COLO829 (cell line): ENCODE data around the gene KANSL1.
A peak's percentile ranks its signal among the peaks of the same experiment; 100 is the strongest.

ENCODE experiments used
- DNase-seq: peaks from one replicate; pipeline ENCODE4 v3.0.0; 2012; ENCODE audit warnings: low spot score

The KANSL1 gene

DNA sequence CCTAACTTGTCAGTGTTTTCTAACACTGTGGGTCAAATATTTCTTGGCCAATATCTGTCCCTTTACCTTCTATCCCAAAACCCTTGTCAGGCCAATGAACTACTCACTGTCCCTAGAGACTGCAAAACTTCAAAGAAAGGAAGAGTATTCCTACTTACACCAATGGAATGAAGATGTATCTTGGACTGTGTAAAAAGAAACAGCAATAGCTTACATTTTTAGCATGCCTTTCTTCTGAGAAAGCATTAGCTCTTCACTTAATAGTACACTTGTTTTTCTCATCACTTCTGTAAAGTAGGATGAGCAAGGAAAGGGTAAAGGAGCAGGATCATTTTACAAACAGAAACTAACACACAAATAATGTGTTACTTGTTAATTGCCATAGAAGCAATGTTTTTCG is 120.2 kb downstream of the KANSL1 start:
- peak; percentile 84 for DNase-seq

DNA sequence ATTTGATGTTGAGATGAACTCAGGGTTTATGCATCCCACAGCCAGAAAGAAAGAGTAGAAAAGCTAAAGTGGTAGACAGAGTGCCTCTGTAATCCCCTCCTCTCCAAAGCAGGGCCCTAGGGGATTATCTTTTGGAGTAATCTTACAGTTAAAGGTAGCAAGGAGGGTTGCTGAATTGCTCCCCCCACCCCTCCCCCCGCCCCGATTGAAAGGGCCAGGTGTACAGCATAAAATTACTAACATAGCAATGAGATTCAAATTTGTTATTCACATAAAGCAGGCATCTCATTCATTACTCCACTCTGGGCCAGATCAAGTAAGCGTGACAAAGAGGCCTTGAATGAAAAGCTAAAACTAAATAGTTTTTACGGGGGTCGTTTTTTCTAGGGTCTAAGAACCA is 121.4 kb downstream of the KANSL1 start:
- no peak for DNase-seq

DNA sequence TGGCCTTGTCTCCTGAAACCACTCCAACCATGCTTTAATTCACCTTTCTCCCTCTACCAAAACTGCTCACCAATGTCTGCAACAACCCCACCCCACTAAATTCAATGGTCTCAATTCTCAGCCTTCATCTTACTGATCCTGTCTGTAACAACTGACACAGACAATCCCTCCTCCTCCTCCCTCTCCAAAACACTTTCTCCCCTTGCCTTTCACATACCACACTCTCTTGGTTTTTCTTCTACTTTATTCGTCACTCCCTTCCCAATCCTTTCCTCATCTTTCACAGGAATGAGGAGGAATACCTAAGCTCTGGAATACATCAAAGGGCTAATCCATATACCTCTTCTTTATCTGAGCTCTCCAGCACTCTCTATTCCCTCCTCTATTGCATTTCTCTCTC is 128.8 kb downstream of the KANSL1 start:
- DNase-seq = no peak

- no peak for DNase-seq
Observed at GRCh38 chr17:46063241-46063640, 130.0 kb downstream of the KANSL1 start.

DNA sequence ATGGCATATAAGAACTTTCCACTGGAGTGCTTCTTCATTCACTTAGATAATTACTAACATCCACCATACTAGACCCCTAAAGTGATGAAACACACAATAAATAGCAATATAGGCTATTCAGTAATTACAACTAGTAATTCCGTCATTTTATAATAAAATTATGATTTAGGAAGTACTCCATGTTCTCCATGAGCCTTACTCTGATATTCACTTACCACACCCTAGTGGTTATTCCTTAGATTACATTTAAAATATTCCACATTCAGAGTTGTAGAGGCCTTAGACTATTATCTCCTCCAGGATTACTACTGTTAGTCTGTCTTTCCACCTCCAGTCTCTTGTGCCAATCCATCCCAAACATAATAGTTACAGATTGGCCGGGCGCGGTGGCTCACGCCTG is 131.8 kb downstream of the KANSL1 start:
- DNase-seq = no peak

DNA sequence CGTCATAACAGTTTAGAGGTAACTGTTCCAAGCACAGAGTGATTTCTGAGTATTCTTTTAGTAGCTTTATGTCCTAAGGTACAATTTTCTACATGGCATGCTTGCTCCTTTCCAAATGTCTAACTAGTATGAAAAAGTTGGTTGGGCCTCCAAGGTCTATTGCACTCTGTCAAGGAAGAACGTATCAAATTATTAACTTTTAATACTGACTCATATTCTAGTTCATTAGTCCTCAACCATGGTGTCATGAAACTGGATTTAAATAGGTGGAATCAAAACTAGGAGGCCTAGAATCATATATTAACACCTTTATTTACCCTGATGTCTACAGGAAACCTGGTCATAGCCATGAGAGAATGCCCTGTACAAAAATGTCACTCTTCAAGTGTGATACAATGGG is 132.8 kb downstream of the KANSL1 start:
- no peak for DNase-seq

DNA sequence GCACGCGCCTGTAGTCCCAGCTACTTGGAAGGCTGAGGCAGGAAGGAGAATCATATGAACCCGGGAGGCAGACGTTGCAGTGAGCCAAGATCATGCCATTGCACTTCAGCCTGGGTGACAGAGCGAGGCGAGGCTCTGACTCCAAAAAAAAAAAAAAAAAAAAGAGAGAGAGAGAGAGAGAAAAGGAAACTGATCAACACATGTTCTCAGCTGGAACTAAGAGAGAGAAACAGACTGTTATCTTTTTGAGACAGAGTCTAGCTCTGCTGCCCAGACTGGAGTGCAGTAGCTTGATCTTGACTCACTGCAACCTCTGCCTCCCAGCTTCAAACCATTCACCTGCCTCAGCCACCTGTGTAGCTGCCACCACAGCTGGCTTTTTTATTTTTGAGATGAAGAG is 133.7 kb downstream of the KANSL1 start:
- DNase-seq = no peak

DNA sequence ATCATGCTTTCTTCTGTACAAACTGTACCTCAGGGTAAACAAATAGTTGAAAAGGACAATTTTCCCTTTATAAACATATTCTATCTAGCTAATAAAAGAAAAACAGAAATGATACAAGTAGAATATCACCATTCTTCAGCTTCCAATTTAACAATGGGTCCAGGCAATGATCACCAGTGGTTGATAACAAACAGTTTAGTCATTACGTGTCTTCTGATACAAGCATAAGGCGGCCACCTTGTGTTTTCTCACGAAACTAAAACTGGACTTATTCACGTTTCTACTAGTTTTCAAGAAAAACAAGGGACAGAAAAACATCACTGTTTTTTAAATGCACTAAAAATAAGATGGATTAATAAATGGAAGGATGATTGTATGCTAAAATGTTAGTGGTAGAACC is 135.9 kb downstream of the KANSL1 start:
- no peak for DNase-seq

GRCh38 chr17:46056800-46057304 is 136.4 kb downstream of the KANSL1 start:
- no peak for DNase-seq

- DNase-seq = no peak
Observed at GRCh38 chr17:46053911-46054534, 139.2 kb downstream of the KANSL1 start.

DNA sequence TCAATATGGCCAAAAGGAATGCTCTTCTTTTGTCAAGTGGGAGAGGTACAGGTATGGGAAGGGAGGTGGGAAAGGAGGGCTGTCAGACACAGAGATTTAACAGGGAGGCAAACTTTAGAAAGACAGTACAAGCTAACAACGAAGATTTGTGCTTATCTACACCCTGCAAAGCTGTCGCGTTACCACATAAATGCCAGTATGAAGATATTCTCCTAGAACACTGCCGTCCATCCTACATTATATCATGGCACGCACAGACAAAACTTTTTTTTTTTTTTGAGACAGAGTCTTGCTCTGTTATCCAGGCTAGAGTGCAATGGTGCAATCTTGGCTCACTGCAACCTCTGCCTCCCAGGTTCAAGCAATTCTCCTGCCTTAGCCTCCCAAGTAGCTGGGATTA is 143.6 kb downstream of the KANSL1 start:
- no peak for DNase-seq

DNA sequence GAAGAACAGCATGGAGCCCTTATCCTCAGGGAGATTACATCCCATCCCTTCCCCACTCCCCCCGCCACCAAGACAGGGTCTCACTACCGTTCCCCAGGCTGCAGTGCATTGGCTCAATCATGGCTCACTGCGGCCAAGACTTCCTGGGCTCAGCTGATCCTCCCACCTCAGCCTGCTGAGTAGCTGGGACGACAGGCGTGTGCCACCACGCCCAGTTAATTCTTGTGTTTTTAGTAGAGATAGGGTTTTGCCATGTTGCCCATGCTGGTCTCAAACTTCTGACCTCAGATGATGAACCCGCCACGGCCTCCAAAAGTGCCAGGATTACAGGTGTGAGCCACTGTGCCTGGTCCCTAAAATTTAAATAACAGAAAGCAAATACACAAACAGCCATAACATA is 145.4 kb downstream of the KANSL1 start:
- no peak for DNase-seq

GRCh38 chr17:46047398-46047797 is 145.8 kb downstream of the KANSL1 start:
- no peak for DNase-seq

GRCh38 chr17:46046957-46047356 is 146.3 kb downstream of the KANSL1 start:
- DNase-seq = no peak

DNA sequence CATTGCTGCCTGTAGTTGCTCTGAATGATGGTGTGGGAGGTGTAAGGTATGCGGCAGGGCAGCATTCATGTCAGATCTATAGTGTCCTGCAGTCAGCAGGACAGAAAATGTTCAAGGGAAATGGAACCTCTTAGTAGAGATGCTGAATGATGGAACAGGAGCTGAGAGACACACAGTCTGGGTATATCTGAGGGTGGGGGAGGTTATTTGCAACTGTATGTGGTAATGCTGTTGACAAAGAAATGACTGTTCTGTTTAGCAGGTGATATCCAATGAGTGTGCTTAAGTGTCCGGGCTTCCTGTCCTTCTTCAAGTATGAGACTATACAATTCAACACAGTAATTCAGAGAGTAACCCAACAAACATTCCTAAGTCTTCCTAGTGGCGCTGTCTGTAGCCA is 147.6 kb downstream of the KANSL1 start:
- DNase-seq = peak; percentile 81

DNA sequence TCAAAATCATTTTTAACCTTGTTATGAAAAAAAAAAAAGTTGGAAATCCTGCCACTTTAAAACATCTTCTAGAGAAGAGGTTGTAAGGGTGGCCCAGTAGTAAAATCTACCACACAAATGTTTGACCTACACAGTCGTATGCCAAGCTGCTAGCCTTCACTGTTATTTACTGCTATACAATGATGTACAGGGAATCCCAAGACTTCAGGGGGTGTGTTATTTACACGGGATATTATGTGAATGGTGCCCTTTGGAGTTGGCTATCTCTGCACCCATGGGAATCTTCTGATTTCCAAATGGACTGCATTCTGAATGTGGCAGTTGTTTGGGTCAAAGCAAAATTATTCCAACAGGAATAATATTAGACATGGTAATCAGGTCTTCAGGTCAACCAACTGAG is 148.2 kb downstream of the KANSL1 start:
- peak; percentile 51 for DNase-seq

DNA sequence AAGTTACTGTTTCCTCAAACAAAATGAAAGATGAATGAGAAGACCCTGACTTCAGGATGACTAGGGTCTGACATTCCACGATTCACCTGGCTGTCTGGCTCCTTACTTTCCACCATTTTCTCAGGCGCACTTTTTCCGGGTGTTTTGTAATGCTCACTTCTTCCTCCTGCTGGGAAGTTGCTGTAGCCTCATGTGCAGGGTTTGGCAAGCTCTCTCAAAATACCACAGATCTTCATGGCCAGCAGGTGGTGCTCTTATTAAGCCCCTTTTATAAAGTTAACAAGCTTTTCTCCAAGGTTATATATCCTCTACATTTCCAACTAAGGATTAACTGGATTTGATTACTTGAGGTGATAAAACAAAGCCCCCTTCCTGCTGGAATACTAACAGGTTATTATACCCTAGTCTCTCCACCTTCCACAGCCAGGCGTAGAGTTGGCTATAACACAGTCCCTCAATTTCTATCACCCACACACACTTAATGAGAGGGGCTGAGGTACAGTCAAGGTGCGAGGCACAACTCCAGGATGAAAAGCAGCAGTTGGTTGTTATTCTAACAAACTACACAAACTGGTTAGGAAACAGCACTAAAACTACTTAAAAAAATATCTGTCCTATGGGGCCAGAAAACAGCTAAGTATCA is 148.8 kb downstream of the KANSL1 start:
- DNase-seq = peak; percentile 63

DNA sequence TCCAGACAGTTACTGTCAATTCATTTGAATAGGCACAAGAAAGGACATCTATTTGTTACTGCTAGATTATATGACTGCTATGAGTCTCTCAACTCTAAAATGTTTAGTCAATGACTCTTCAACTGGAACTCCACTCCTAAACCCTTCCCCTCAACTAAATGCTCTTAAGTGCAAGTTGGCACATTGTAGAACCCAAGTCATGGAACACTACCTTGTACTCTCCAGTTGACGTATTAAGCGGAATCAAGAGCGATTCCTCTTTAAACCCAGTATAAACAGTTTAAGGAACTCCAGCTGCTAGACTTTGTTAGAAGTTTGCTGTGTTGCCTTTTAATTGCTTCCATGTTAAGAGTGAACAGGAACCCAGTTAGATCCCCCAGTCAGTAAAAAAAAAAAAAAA is 149.6 kb downstream of the KANSL1 start:
- no peak for DNase-seq

DNA sequence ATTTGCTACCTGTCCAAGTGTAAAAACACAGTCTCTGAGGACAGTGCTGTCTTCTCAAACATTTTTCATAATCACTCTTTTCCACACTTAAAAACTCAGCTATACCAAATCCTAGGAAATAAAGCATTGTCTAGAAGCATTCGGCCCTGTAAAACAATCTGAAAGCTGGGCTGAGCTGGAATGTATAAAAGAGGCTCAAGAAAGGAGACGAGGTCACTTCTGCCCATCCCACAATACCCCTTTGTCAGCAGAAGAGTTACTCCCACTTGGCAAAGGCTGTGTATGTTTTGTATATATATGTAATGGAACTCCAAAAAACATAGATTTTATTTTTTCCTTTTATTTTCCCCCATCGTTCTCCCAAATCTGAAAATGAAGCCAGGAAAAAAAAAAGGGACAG is 150.3 kb downstream of the KANSL1 start:
- DNase-seq = no peak

DNA sequence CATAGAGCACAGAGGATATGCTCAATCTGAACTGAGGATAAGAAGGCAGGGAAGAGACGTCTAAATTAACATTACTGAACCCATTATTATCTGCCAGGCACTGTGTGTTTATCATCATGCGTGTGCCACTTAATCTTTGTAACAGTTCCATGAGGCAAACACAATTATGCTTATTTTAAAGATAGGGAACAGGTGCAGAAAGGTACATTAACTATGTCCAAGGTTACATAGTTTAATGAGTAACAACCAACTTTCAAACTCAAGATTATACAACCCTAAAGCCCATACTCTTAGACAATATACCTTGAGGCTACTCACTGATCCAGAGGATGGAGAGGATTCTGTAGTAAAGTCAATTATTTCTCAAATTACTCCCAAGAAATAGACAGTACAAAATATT is 151.0 kb downstream of the KANSL1 start:
- no peak for DNase-seq

DNA sequence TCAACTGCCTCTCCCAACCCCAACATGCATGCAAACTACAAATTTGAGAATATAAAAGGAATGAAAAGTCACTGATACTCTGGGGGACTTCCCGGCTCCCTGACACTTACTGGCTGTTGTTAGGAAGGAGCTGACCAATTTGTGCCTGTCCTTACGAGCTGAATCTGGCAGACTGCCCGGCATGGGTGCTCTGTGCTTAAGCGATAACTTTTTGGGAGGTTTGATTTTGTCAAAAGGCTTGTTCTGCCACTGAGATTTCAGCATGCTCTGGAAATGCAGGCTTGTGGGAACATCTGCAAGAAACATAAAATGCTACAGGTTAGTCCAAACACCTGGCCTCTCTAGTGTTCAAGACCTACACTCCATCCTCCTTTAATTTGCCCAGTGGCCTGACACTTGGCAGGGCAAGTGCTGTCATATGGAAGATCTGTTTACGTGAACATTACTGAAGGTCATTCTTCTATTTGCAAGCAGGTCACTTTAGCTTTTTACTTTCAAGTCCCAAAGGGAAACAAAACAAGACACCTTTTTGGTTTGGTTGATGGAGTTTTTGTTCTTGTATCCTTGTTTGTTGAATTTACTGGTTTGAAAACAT is 153.5 kb downstream of the KANSL1 start:
- DNase-seq = no peak

GRCh38 chr17:46038937-46039336 is 154.3 kb downstream of the KANSL1 start:
- no peak for DNase-seq

- DNase-seq = no peak
Observed at GRCh38 chr17:46038414-46038813, 154.8 kb downstream of the KANSL1 start.
